PC-9 (cell line): ENCODE measurements around the gene B3GAT2. TPM values are rescaled to one million over a fixed set of nuclear protein-coding genes. Genes with fewer than 3 reads are reported as not detected.

ENCODE experiments used
- BruUV-seq: library from RNA; stranded (reverse); fragments of 400-500 nt; replicated peaks from 2 replicates; lab custom pipeline; 2021; lab: Mats Ljungman, UMichigan
- CTCF ChIA-PET: fragments of 300-600 bp; sonication (Branson Sonifier 250); formaldehyde crosslinking; loops from one replicate; lab custom pipeline; 2022; ENCODE audit warnings: antibody characterized with exemption; lab: Charles Lee
- POLR2A ChIA-PET: fragments of 300-600 bp; sonication (Branson Sonifier 250); formaldehyde crosslinking; loops from one replicate; lab custom pipeline; 2022; ENCODE audit warnings: antibody characterized with exemption; ENCODE audit not compliant: unreplicated experiment; lab: Charles Lee
- DNase-seq, 2 experiments: peaks; one replicate each; pipeline versions ENCODE4 v3.0.0 to v3.0.0-alpha.2; 2015 to 2022; ENCODE audit warnings: mixed read lengths in 1 of 2
- H2AFZ ChIP-seq: fragments of 200-600 bp; sonication (generic); 2 replicates; pipeline ENCODE4 v1.8.1; 2017; ENCODE audit warnings: antibody characterized with exemption
- H3F3A ChIP-seq: fragments of 200-600 bp; sonication (generic); 2 replicates; pipeline ENCODE4 v1.8.1; 2017; ENCODE audit warnings: antibody characterized with exemption, mild to moderate bottlenecking, low read depth; ENCODE audit not compliant: insufficient read depth
- H3K27ac ChIP-seq: fragments of 200-600 bp; sonication (generic); 2 replicates; pipeline ENCODE4 v1.6.1; 2016; ENCODE audit warnings: mixed run types
- H3K27me3 ChIP-seq: fragments of 200-600 bp; sonication (generic); 2 replicates; pipeline ENCODE4 v1.6.1; 2016; ENCODE audit warnings: low read depth, mixed run types; ENCODE audit not compliant: insufficient read depth
- H3K36me3 ChIP-seq: fragments of 200-600 bp; sonication (generic); 2 replicates; pipeline ENCODE4 v1.6.1; 2016; ENCODE audit warnings: low read depth, mixed run types
- H3K4me1 ChIP-seq: fragments of 200-600 bp; sonication (generic); replicated peaks from 2 replicates; pipeline ENCODE4 v1.6.1; 2016; ENCODE audit warnings: mixed run types; ENCODE audit not compliant: insufficient read depth
- H3K4me2 ChIP-seq: fragments of 200-600 bp; sonication (generic); 2 replicates; pipeline ENCODE4 v1.6.1; 2017; ENCODE audit warnings: mixed run types
- H3K4me3 ChIP-seq: fragments of 200-600 bp; sonication (generic); 2 replicates; pipeline ENCODE4 v1.6.1; 2016; ENCODE audit warnings: mixed run types
- H3K79me2 ChIP-seq: fragments of 200-600 bp; sonication (generic); 2 replicates; pipeline ENCODE4 v1.6.1; 2017; ENCODE audit warnings: low read depth, mixed run types
- H3K9me2 ChIP-seq: fragments of 200-600 bp; sonication (generic); 2 replicates; pipeline ENCODE4 v1.8.1; 2017; ENCODE audit warnings: mild to moderate bottlenecking; ENCODE audit not compliant: insufficient read depth
- H3K9me3 ChIP-seq: fragments of 200-600 bp; sonication (generic); 2 replicates; pipeline ENCODE4 v1.8.1; 2016; ENCODE audit warnings: low read depth; ENCODE audit not compliant: insufficient read depth
- H4K20me1 ChIP-seq: fragments of 200-600 bp; sonication (generic); 2 replicates; pipeline ENCODE4 v1.8.1; 2017; ENCODE audit not compliant: insufficient read depth
- EZH2 ChIP-seq: fragments of 200-600 bp; sonication (generic); IDR thresholded peaks from 2 replicates; pipeline ENCODE4 v1.8.0; 2017; ENCODE audit warnings: antibody characterized with exemption, low read depth
- intact Hi-C: fragments of 100-400 bp; cut with micrococcal nuclease; formaldehyde crosslinking; loops from one replicate; pipeline ENCODE4 v1.10.0; 2022; ENCODE audit not compliant: unreplicated experiment
- total RNA-seq: library from RNA; stranded (reverse); gene quantifications from 2 replicates; pipeline ENCODE4 v1.2.3, GENCODE V29; 2021
- TF ChIP-seq, protein P1 (sequence below): fragments of 200-600 bp; sonication (generic); conservative IDR thresholded peaks from 2 replicates; pipeline ENCODE4 v1.6.1; 2017; ENCODE audit warnings: mixed run types, antibody characterized with exemption, mild to moderate bottlenecking, moderate library complexity

The B3GAT2 gene
- total RNA-seq, 1 experiment from 2014 or later = not detected

DNA sequence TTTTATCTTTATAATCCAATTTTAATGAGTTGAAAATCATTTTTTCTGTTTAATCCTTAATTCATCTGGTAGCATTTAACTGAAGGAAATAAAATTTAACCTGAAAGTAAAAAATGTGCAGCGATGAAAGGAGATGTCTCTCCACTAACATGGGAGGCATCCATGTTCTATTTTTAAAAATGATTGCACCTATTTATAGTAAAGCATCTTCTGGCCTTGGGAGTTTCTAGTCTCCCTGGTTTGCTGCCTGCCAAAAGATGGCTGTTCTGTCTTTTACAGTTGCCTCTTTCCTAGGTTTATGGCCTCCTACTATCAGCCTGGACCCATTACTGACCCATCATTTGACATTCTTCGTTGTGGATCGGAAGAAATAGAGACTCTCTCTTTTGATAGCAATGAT, 143.0 kb downstream of the B3GAT2 start:
- BruUV-seq = no TSS peak
- Histone ChIP-seq H3K9me2 (no peaks in the 10 kb centered on the region; the same call in 1 of the 2 replicates), H3F3A (no peaks in the 10 kb centered on the region), H4K20me1 (no peaks in the 10 kb centered on the region), H3K79me2 (no peaks in the 10 kb centered on the region), H3K36me3 (no peaks in the 10 kb centered on the region), H3K4me2 (no peak overlapping the region), H3K27ac (no peak overlapping the region), H3K27me3 (no peaks in the 10 kb centered on the region), H2AFZ (no peak overlapping the region), H3K9me3 (no peaks in the 10 kb centered on the region), H3K4me3 (no peak overlapping the region), H3K4me1 (no peaks in the 10 kb centered on the region)
- CTCF ChIA-PET = no interaction called here
- TF ChIP-seq, protein P1, sequence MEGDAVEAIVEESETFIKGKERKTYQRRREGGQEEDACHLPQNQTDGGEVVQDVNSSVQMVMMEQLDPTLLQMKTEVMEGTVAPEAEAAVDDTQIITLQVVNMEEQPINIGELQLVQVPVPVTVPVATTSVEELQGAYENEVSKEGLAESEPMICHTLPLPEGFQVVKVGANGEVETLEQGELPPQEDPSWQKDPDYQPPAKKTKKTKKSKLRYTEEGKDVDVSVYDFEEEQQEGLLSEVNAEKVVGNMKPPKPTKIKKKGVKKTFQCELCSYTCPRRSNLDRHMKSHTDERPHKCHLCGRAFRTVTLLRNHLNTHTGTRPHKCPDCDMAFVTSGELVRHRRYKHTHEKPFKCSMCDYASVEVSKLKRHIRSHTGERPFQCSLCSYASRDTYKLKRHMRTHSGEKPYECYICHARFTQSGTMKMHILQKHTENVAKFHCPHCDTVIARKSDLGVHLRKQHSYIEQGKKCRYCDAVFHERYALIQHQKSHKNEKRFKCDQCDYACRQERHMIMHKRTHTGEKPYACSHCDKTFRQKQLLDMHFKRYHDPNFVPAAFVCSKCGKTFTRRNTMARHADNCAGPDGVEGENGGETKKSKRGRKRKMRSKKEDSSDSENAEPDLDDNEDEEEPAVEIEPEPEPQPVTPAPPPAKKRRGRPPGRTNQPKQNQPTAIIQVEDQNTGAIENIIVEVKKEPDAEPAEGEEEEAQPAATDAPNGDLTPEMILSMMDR = no peak
- TF ChIP-seq EZH2 = no peak
- DNase-seq = no peak
- intact Hi-C loops = no loop called here
- POLR2A ChIA-PET = no interaction called here

DNA sequence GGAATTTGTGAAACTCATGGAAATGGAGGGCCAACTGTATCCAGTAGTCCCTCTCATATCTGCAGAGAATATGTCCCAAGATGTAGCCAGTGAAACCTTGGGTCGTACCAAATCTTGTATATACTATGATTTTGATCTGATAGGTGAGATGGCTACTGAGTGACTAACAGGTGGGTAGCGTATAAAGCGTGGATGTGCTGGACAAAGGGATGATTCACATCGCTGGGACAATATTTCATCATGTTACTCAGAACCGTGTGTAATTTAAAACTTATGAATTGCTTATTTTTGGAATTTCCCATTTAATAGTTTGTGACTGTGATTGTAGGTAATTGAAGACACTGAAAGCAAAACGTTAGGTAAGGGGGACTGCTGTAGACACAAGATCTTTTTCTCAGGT, 145.1 kb downstream of the B3GAT2 start:
- no TSS peak for BruUV-seq
- Histone ChIP-seq H3K36me3 (no peaks in the 10 kb centered on the region), H4K20me1 (0 out of 2 replicates have a peak, but pooled peaks cover 3% of the 10 kb centered on the region), H3K4me3 (no peak overlapping the region), H3K4me1 (no peaks in the 10 kb centered on the region), H3K4me2 (no peak overlapping the region), H3F3A (no peaks in the 10 kb centered on the region), H2AFZ (no peak overlapping the region), H3K9me2 (no peaks in the 10 kb centered on the region; the same call in 1 of the 2 replicates), H3K79me2 (no peaks in the 10 kb centered on the region), H3K9me3 (no peaks in the 10 kb centered on the region), H3K27me3 (no peaks in the 10 kb centered on the region), H3K27ac (no peak overlapping the region)
- intact Hi-C loops = no loop called here
- no peak for DNase-seq
- CTCF ChIA-PET = no interaction called here
- POLR2A ChIA-PET = no interaction called here
- no peak for TF ChIP-seq EZH2
- TF ChIP-seq, protein P1 = no peak
